ENCODE results near the gene CCM2. TPM values are rescaled to one million over a fixed set of nuclear protein-coding genes. Genes with fewer than 3 reads are reported as not detected.
A peak's percentile ranks its signal among the peaks of the same experiment; 100 is the strongest.
"Not testable (repeated sequence)": the region's sequence is repeated elsewhere in the genome, so short reads cannot be mapped to it uniquely, and the experiment has no call there.

CCM2 gene
- total RNA-seq, 1 donor from 2014 or later: 33.8 TPM

DNA sequence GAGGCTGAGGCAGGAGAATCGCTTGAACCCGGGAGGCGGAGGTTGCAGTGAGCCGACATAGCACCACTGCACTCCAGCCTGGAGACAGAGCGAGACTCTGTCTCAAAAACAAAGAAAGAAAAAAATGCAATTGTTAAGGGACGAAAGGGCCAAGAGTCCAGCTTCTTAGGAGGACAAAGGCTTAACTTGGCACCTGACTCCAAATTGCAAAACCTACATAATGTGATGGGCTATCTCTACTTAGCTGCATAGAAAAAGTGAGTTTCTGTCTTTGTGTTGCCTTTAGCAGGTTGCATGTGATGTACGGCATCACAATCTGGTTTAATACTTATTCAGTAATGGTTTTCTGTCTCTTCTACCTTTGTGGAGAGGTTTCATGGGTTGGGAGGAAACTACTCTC lies 12.5 kb upstream of the CCM2 start:
- Mint-ChIP-seq H3K9me3 (no peaks in the 10 kb centered on the region), H3K27me3 (no peaks in the 10 kb centered on the region), H3K4me1 (ENCODE audit: unreplicated experiment) (peaks cover 51% of the 10 kb centered on the region), H3K36me3 (peaks cover 30% of the 10 kb centered on the region), H3K4me3 (peak overlapping the region; percentile 96), H3K27ac (peak overlapping the region; percentile 99)
- DNase-seq (ENCODE audit: extremely low spot score, unreplicated experiment): no peak
- TF ChIP-seq CTCF (conservative IDR thresholded peaks at IDR 0.05): no peak

- Mint-ChIP-seq H3K27me3 (no peaks in the 10 kb centered on the region), H3K36me3 (peaks cover 25% of the 10 kb centered on the region), H3K9me3 (no peaks in the 10 kb centered on the region), H3K27ac (peak overlapping the region; percentile 99), H3K4me1 (ENCODE audit: unreplicated experiment) (peaks cover 51% of the 10 kb centered on the region), H3K4me3 (peak overlapping the region; percentile 96)
- DNase-seq (ENCODE audit: extremely low spot score, unreplicated experiment): no peak
- no peak for TF ChIP-seq CTCF (conservative IDR thresholded peaks at IDR 0.05)
Observed at GRCh38 chr7:44987996-44988395, 12.0 kb upstream of the CCM2 start.

DNA sequence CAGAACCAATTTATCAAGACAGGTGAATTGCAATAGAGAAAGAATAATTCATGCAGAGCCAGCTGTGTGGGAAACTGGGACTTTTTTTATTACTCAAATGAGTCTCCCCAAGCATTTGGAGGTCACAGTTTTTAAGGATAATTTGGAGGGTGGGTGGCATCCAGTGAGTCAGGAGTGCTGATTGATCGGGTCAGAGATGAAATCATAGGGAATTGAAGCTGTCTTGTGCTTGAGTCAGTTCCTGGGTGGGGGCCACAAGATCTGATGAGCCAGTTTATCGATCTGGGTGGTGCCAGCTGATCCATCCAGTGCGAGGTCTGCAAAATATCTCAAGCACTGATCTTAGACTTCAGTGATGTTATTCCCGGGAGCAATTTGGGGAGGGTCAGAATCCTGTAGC lies 11.3 kb upstream of the CCM2 start:
- H3K9me3 Mint-ChIP-seq: no peaks in the 10 kb centered on the region
- peak overlapping the region; percentile 32 for H3K27ac Mint-ChIP-seq
- no peak for TF ChIP-seq CTCF (conservative IDR thresholded peaks at IDR 0.05)
- DNase-seq (ENCODE audit: extremely low spot score, unreplicated experiment): no peak
- H3K4me1 Mint-ChIP-seq (ENCODE audit: unreplicated experiment): peaks cover 51% of the 10 kb centered on the region
- no peaks in the 10 kb centered on the region for H3K27me3 Mint-ChIP-seq
- H3K36me3 Mint-ChIP-seq: peaks cover 20% of the 10 kb centered on the region
- H3K4me3 Mint-ChIP-seq: no peak overlapping the region

GRCh38 chr7:44989132-44989531 lies 10.9 kb upstream of the CCM2 start:
- H3K4me3 Mint-ChIP-seq: no peak overlapping the region
- H3K27ac Mint-ChIP-seq: peak overlapping the region; percentile 32
- H3K27me3 Mint-ChIP-seq: no peaks in the 10 kb centered on the region
- peaks cover 48% of the 10 kb centered on the region for H3K4me1 Mint-ChIP-seq (ENCODE audit: unreplicated experiment)
- H3K36me3 Mint-ChIP-seq: peaks cover 20% of the 10 kb centered on the region
- no peak for DNase-seq (ENCODE audit: extremely low spot score, unreplicated experiment)
- no peaks in the 10 kb centered on the region for H3K9me3 Mint-ChIP-seq
- TF ChIP-seq CTCF (conservative IDR thresholded peaks at IDR 0.05): no peak

DNA sequence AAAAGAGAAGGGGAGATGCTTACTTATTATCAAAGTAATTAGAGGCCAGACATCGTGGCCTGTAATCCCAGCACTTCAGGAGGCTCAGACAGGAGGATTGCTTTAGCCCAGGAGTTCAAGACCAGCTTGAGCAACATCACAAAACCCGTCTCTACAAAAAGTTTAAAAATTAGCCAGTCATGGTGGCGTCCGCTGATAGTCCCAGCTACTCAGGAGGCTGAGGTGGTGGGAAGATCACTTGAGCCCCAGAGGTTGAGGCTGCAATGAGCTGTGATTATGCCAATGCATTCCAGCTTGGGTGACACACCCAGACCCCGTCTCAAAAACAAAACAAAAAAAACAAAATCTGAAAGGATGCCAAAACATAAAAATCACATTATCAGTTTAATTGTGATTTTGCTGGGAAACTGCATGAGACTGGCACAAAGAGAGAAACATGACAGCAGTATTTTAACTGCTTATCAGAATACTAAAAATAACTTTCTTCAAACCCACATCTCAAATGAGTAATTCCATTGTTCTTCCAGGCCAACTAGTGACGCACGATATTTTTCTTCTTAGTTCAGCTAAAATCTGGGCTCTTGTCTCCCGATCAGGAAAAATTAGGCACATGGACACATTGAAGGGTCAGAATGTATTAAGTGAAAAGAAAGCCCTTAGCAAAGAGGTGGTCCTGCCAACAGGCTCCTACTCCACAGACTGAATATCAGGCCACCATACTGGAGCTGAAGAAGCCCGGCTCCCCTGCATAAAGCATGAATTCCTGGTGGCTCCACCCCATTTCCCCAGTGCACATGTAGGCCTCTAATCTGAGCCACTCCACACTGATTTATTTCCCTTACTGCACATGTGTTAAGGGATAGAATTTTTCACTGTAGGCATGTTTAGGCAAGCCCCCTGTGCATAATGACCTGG lies 9.6 kb upstream of the CCM2 start:
- peak overlapping the region; percentile 85 for H3K27ac Mint-ChIP-seq
- H3K4me3 Mint-ChIP-seq: peak overlapping the region; percentile 76
- no peak for TF ChIP-seq CTCF (conservative IDR thresholded peaks at IDR 0.05)
- H3K27me3 Mint-ChIP-seq: no peaks in the 10 kb centered on the region
- H3K9me3 Mint-ChIP-seq: no peaks in the 10 kb centered on the region
- DNase-seq (ENCODE audit: extremely low spot score, unreplicated experiment): no peak
- H3K36me3 Mint-ChIP-seq: peaks cover 9% of the 10 kb centered on the region
- H3K4me1 Mint-ChIP-seq (ENCODE audit: unreplicated experiment): peaks cover 35% of the 10 kb centered on the region

- not testable (repeated sequence) for H3K4me3 Mint-ChIP-seq; H3K27me3 Mint-ChIP-seq; H3K9me3 Mint-ChIP-seq; H3K36me3 Mint-ChIP-seq; DNase-seq (ENCODE audit: extremely low spot score, unreplicated experiment)
- Mint-ChIP-seq H3K4me1 (ENCODE audit: unreplicated experiment) (peaks cover 22% of the 10 kb centered on the region), H3K27ac (peak overlapping the region; percentile 39)
Observed at GRCh38 chr7:44992004-44992795, 7.8 kb upstream of the CCM2 start.

Measured in type B pancreatic cell (in vitro differentiated cells).